ENCODE data around the gene VCPKMT.

GRCh38 chr14:50083467-50084337 is 32.7 kb downstream of the VCPKMT start:
- TF ChIP-seq CTCF (IDR thresholded peaks at IDR 0.05; ENCODE audit: poor library complexity, severe bottlenecking) (no peak), REST (IDR thresholded peaks at IDR 0.05; ENCODE audit: borderline replicate concordance) (no peak), POLR2AphosphoS5 (IDR thresholded peaks at IDR 0.05) (no peak), EP300 (conservative IDR thresholded peaks at IDR 0.05; ENCODE audit: poor library complexity, severe bottlenecking) (no peak), EZH2 (IDR thresholded peaks at IDR 0.05; ENCODE audit: borderline replicate concordance, insufficient read depth, low read length, poor library complexity, severe bottlenecking) (no peak), TAF1 (IDR thresholded peaks at IDR 0.05; ENCODE audit: low read depth) (no peak), SMC3 (conservative IDR thresholded peaks at IDR 0.05; ENCODE audit: poor library complexity) (no peak), RAD21 (conservative IDR thresholded peaks at IDR 0.05) (no peak), MXI1 (conservative IDR thresholded peaks at IDR 0.05; ENCODE audit: poor library complexity, severe bottlenecking) (no peak)
